Body of pancreas (tissue), 4 donors: ENCODE measurements around the gene SMARCD3. TPM values are rescaled to one million over a fixed set of nuclear protein-coding genes. Genes with fewer than 3 reads are reported as not detected.

Source experiments
- ATAC-seq: fragments of 150-250 bp; one replicate; pipeline ENCODE4 v1.9.1; 2016
- DNase-seq, 4 donors: peaks; one replicate each; pipeline ENCODE4 v3.0.0-alpha.2; 2019
- H3K27ac ChIP-seq, 4 donors: fragments of 200-600 bp; sonication (generic); 1 replicate in 3 of 4; 2 replicates in 1 of 4; pipeline versions ENCODE4 v1.5.1 to v1.6.1; 2016 to 2019; ENCODE audit warnings: mild to moderate bottlenecking in 1 of 4, mixed read lengths in 1 of 4, moderate library complexity in 1 of 4
- H3K27me3 ChIP-seq, 2 donors: fragments of 200-600 bp; sonication (generic); one replicate each; pipeline ENCODE4 v1.6.0; 2016; ENCODE audit warnings: mild to moderate bottlenecking in 1 of 2
- H3K36me3 ChIP-seq, 2 donors: fragments of 200-600 bp; sonication (generic); replicated peaks in 1 of 2; 2 replicates each; pipeline ENCODE4 v1.5.1; 2016; ENCODE audit warnings: low read depth in 2 of 2; ENCODE audit not compliant: insufficient read depth in 1 of 2
- H3K4me1 ChIP-seq: fragments of 200-600 bp; sonication (generic); one replicate; pipeline ENCODE4 v1.6.0; 2016
- H3K4me3 ChIP-seq, 2 donors: fragments of 200-600 bp; sonication (generic); 1 replicate in 1 of 2; 2 replicates in 1 of 2; pipeline ENCODE4 v1.5.1; 2016 to 2019
- H3K9me3 ChIP-seq, 3 donors: fragments of 200-600 bp; sonication (generic); 1 replicate in 2 of 3; 2 replicates in 1 of 3; pipeline ENCODE4 v1.5.1; 2016
- POLR2A ChIP-seq, 3 donors: fragments of 450-650 bp; IDR thresholded peaks; one replicate each; pipeline ENCODE4 v1.6.1; 2016; ENCODE audit warnings: antibody characterized with exemption in 3 of 3, mild to moderate bottlenecking in 2 of 3
- WGBS, 2 donors: methylation state at CpG; one replicate each; pipeline ENCODE4 v1.1.5; 2017; 5-methylcytosine and 5-hydroxymethylcytosine counted together
- intact Hi-C: fragments of 100-400 bp; cut with DNase I; formaldehyde crosslinking; loops from one replicate; pipeline ENCODE4 v1.15.1; 2023
- microRNA counts, 2 donors: library from miRNA; unstranded; fragments of <30 nt; microRNA quantifications; one replicate each; lab custom pipeline; 2017
- total RNA-seq, 2 donors: library from RNA; depleted of rRNA; stranded (reverse); fragments of >200 nt; gene quantifications; one replicate each; pipeline ENCODE4 v1.1.0, GENCODE V29; 2016
- TF ChIP-seq, protein P1 (sequence below), 7 experiments: fragments of 450-650 bp in 4 of 7; fragments of 200-600 bp in 3 of 7; sonication (generic) in 3 of 7; IDR thresholded peaks; one replicate each; pipeline ENCODE4 v1.5.1; 2016 to 2019; ENCODE audit warnings: antibody characterized with exemption in 7 of 7

The SMARCD3 gene
- total RNA-seq, 2 donors from 2014 or later, result 22.3 to 37.2 TPM

DNA sequence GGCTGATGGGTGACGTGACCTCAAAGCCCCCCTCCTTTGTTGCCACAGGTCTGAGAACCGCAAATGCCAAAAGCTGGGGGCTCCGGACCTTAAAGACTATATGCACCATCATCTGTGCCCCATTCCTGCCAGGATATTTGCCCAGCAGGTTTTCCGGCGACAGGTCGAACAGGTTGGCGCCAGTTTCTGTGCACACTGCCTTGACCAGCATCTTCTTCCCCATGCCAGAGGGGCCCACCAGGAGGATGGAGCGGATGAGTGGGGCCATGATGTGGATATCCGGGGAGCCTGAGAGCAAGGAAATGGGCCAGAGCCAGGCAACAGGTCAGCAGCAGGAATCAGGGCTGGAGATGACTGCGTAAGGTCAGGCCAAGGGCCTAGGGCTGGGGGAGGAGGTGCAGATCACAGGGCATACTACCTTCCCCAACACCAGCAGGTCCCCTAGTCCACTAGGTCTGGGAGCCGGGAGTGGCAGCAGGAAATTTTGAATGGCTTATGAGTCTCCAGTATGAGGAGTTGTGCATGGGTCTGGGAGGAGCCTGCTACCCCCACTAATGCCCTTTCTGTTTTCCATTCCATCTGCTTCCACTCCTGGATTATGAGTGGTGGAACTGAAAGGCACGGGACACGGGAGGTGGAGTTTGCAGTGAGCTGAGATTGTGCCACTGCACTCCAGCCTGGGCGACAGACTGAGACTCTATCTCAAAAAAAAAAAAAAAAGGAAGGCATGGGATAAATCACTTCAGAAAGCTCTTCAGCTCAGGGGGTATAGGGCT, 55.1 kb downstream of the SMARCD3 start:
- H3K9me3 ChIP-seq, result no peaks in the 10 kb centered on the region
- no peak overlapping the region for H3K27ac ChIP-seq
- H3K4me3 ChIP-seq, result no peak overlapping the region
- no peaks in the 10 kb centered on the region for H3K36me3 ChIP-seq
- no peaks in the 10 kb centered on the region for H3K4me1 ChIP-seq
- DNase-seq, result no peak
- no peaks in the 10 kb centered on the region for H3K27me3 ChIP-seq
- WGBS, 2 donors, result 77 to 91% methylated on average over 6 to 14 of the region's 14 CpGs
- TF ChIP-seq POLR2A (IDR thresholded peaks at IDR 0.05), result no peak
- TF ChIP-seq, protein P1, sequence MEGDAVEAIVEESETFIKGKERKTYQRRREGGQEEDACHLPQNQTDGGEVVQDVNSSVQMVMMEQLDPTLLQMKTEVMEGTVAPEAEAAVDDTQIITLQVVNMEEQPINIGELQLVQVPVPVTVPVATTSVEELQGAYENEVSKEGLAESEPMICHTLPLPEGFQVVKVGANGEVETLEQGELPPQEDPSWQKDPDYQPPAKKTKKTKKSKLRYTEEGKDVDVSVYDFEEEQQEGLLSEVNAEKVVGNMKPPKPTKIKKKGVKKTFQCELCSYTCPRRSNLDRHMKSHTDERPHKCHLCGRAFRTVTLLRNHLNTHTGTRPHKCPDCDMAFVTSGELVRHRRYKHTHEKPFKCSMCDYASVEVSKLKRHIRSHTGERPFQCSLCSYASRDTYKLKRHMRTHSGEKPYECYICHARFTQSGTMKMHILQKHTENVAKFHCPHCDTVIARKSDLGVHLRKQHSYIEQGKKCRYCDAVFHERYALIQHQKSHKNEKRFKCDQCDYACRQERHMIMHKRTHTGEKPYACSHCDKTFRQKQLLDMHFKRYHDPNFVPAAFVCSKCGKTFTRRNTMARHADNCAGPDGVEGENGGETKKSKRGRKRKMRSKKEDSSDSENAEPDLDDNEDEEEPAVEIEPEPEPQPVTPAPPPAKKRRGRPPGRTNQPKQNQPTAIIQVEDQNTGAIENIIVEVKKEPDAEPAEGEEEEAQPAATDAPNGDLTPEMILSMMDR (IDR thresholded peaks at IDR 0.05), result no peak
- no peak for ATAC-seq
- intact Hi-C loops, result no loop called here

DNA sequence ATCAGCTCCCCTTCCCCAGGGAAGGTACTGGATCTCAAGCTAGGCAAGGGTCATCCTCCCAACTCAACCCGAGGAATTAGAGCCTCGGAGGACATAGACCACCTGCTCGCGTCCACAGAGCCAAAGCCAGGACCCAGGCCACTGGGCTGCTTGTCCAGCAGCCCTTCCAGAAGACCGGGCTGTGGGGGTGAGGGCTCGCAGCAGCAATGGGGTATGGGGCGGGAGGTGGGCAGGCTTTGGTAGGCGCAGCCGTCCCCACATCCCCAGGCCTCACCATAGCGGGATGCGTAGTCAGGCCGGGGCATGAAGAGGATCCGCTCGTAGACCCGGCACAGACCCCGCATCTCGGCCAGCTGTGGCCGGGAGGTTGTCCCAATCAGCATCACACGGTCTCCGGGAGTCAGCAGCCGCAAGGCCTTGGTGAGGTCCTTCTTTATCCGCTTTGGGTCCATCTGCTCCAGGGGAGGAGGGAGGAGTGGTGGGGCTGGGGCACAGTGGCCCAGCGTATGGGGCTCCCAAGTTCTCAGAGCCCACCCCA, 56.4 kb downstream of the SMARCD3 start:
- Histone ChIP-seq H3K4me1 (no peaks in the 10 kb centered on the region), H3K36me3 (no peaks in the 10 kb centered on the region), H3K27me3 (no peaks in the 10 kb centered on the region), H3K27ac (no peak overlapping the region), H3K4me3 (no peak overlapping the region), H3K9me3 (no peaks in the 10 kb centered on the region)
- TF ChIP-seq, protein P1 (IDR thresholded peaks at IDR 0.05), result no peak
- no peak for TF ChIP-seq POLR2A (IDR thresholded peaks at IDR 0.05)
- WGBS, 2 donors, result 81 to 88% methylated on average over 6 to 23 of the region's 23 CpGs
- ATAC-seq, result no peak
- DNase-seq, result no peak
- intact Hi-C loops, result no loop called here

DNA sequence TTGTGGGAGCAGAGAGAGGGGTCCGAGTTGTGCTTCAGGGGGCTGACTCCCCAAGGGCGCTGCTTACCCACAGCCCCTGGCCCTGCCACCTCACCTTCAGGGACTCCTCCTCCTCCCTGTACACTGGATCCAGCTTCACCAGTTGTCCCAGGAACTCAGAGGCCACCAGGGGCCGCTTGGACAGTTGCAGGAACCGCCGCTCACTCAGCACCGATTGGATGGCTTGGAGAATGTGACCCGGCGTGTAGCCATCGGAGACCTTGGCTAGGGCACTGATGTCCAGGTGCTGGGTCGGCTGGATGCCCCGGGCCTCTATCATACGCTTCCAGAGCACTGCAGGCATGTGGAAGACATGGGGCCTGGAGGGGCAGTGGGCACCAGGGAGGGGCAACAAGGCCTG, 57.0 kb downstream of the SMARCD3 start:
- ATAC-seq, result no peak
- TF ChIP-seq, protein P1 (IDR thresholded peaks at IDR 0.05), result no peak
- no peak for TF ChIP-seq POLR2A (IDR thresholded peaks at IDR 0.05)
- WGBS, 2 donors, result 67 to 72% methylated on average over 5 to 12 of the region's 12 CpGs
- no peak overlapping the region for H3K4me3 ChIP-seq
- H3K27ac ChIP-seq, result no peak overlapping the region
- no peaks in the 10 kb centered on the region for H3K36me3 ChIP-seq
- H3K9me3 ChIP-seq, result no peaks in the 10 kb centered on the region
- no peaks in the 10 kb centered on the region for H3K4me1 ChIP-seq
- no peaks in the 10 kb centered on the region for H3K27me3 ChIP-seq
- no peak for DNase-seq
- intact Hi-C loops, result no loop called here

DNA sequence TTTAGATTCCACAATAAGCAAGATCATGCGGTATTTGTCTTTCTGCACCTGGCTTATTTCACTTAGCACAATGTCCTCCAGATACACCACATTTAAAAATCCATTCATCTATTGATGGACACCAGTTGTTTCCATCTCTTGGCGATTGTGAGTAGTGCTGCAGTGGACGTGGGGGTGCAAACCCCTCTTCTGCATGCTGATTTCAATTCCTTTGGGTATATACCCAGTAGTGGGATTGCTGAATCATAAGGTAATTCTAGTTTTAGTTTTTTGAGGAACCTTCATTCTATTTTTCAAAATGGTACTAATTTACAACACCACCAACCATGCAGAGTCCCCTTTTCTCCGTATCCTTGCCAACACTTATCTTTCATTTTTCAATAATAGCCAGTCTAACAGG, 59.5 kb downstream of the SMARCD3 start:
- TF ChIP-seq POLR2A (IDR thresholded peaks at IDR 0.05), result no peak
- TF ChIP-seq, protein P1 (IDR thresholded peaks at IDR 0.05), result no peak
- WGBS, 2 donors, result 55 to 56% methylated on average over 4 of the region's 4 CpGs
- intact Hi-C loops, result no loop called here

More for the DNA sequence above, 59.5 kb downstream of the SMARCD3 start:
- H3K9me3 ChIP-seq, result no peaks in the 10 kb centered on the region
- H3K4me1 ChIP-seq, result no peaks in the 10 kb centered on the region
- ATAC-seq (no peak), DNase-seq (no peak)
- no peak overlapping the region for H3K4me3 ChIP-seq
- H3K27ac ChIP-seq, result no peak overlapping the region
- no peaks in the 10 kb centered on the region for H3K36me3 ChIP-seq
- H3K27me3 ChIP-seq, result no peaks in the 10 kb centered on the region

MicroRNAs within 50 kb of the gene (microRNA counts, 767-probe panel; counts per million panel counts)
- microRNA hsa-miR-671-3p (lab: Ali Mortazavi, UCI), result 0 to 736 counts per million in 2 donors
- 0 to 736 counts per million in 2 donors for microRNA hsa-miR-671-5p (lab: Ali Mortazavi, UCI)

Other genes with a start within 250 kb of the SMARCD3 start
- not detected for gene ATG9B, start 224.2 kb downstream of the SMARCD3 start, total RNA-seq
- 10 to 100 TPM in 1 of 2 donors, 1 to 10 TPM in 1; 8.8 to 39.6 TPM for gene ABCB8, start 220.2 kb downstream of the SMARCD3 start, total RNA-seq
- 1 to 10 TPM in 1 of 2 donors, under 1 TPM in 1; 0.78 to 1.3 TPM for gene ASIC3, start 200.2 kb downstream of the SMARCD3 start, total RNA-seq
- 1 to 10 TPM; 2.3 to 6.3 TPM for gene CDK5, start 190.8 kb downstream of the SMARCD3 start, total RNA-seq
- gene SLC4A2, start 189.1 kb downstream of the SMARCD3 start, total RNA-seq, result 100 to 1,000 TPM in 1 of 2 donors, 10 to 100 TPM in 1; 50.1 to 147 TPM
- gene FASTK, start 167.9 kb downstream of the SMARCD3 start, total RNA-seq, result 100 to 1,000 TPM in 1 of 2 donors, 10 to 100 TPM in 1; 60.7 to 201 TPM
- gene TMUB1, start 165.2 kb downstream of the SMARCD3 start, total RNA-seq, result 10 to 100 TPM; 34.9 to 54.2 TPM
- gene AGAP3, start 162.2 kb downstream of the SMARCD3 start, total RNA-seq, result 100 to 1,000 TPM in 1 of 2 donors, 10 to 100 TPM in 1; 45.4 to 104 TPM
- gene GBX1, start 81.0 kb downstream of the SMARCD3 start, total RNA-seq, result not detected
- gene ASB10, start 61.4 kb downstream of the SMARCD3 start, total RNA-seq, result not detected
- not detected for gene H2BK1, start 38.2 kb downstream of the SMARCD3 start, total RNA-seq
- 10 to 100 TPM; 11.9 to 13.5 TPM for gene ABCF2, start 21.5 kb downstream of the SMARCD3 start, total RNA-seq
- 10 to 100 TPM; 24.4 to 52.1 TPM for gene CHPF2, start 16.2 kb downstream of the SMARCD3 start, total RNA-seq
- gene NUB1, start 93.1 kb upstream of the SMARCD3 start, total RNA-seq, result 10 to 100 TPM; 36.8 to 43.8 TPM
- gene WDR86, start 161.3 kb upstream of the SMARCD3 start, total RNA-seq, result 10 to 100 TPM in 1 of 2 donors, 1 to 10 TPM in 1; 3.9 to 11.2 TPM
- gene CRYGN, start 191.4 kb upstream of the SMARCD3 start, total RNA-seq, result not detected